ENCODE data around the gene MEIG1.

DNA sequence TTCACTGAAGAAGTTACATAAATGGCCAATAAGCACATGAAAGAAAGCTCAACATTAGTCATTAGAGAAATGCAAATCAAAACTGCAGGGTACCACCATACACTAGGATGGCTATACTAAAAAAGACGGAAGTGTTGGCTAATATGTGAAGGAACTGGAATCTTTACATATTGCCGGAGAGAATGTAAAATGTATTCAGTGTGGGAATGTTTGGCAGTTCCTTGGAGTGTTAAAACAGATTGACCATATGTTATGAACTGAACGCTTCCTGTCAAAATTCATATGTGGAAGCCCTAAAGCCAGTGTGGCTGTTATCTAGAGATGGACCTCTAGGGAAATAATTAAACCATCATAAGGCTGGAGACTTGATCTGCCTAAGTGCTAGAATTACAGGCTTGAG, 47.4 kb upstream of the MEIG1 start:
- TF ChIP-seq, protein P1, sequence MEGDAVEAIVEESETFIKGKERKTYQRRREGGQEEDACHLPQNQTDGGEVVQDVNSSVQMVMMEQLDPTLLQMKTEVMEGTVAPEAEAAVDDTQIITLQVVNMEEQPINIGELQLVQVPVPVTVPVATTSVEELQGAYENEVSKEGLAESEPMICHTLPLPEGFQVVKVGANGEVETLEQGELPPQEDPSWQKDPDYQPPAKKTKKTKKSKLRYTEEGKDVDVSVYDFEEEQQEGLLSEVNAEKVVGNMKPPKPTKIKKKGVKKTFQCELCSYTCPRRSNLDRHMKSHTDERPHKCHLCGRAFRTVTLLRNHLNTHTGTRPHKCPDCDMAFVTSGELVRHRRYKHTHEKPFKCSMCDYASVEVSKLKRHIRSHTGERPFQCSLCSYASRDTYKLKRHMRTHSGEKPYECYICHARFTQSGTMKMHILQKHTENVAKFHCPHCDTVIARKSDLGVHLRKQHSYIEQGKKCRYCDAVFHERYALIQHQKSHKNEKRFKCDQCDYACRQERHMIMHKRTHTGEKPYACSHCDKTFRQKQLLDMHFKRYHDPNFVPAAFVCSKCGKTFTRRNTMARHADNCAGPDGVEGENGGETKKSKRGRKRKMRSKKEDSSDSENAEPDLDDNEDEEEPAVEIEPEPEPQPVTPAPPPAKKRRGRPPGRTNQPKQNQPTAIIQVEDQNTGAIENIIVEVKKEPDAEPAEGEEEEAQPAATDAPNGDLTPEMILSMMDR (IDR thresholded peaks at IDR 0.05): no peak
- TF ChIP-seq EP300 (IDR thresholded peaks at IDR 0.05): no peak
